Natural killer cell (primary cell): ENCODE results near the gene HLX. TPM values are rescaled to one million over a fixed set of nuclear protein-coding genes. Genes with fewer than 3 reads are reported as not detected.

Source experiments
- ATAC-seq, 3 donors: fragments of 150-1000 bp in 2 of 3; fragments of 200-7000 bp in 1 of 3; cut with Tn5 transposase; 1 replicate in 1 of 3; 2 replicates in 2 of 3; pipeline ENCODE4 v1.10.0; 2021; ENCODE audit warnings: mild to moderate bottlenecking in 2 of 3, moderate library complexity in 2 of 3
- DNase-seq, 2 donors: peaks; one replicate each; pipeline versions ENCODE4 v3.0.0 to v3.0.0-alpha.2; 2013 to 2021; ENCODE audit warnings: mixed read lengths in 1 of 2
- H3K27ac ChIP-seq: one replicate; pipeline ENCODE4 v1.5.1; 2013; ENCODE audit warnings: mild to moderate bottlenecking, low read length
- H3K27me3 ChIP-seq: one replicate; pipeline ENCODE4 v1.6.1; 2013; ENCODE audit warnings: low read length; ENCODE audit not compliant: control insufficient read depth, insufficient read depth
- H3K36me3 ChIP-seq: one replicate; pipeline ENCODE4 v1.6.1; 2013; ENCODE audit warnings: low read length; ENCODE audit not compliant: control insufficient read depth, insufficient read depth
- H3K4me1 ChIP-seq: one replicate; pipeline ENCODE4 v1.6.1; 2013; ENCODE audit warnings: low read length; ENCODE audit not compliant: control insufficient read depth, insufficient read depth
- H3K4me3 ChIP-seq: one replicate; pipeline ENCODE4 v1.5.1; 2013; ENCODE audit warnings: low read length
- H3K9me3 ChIP-seq: one replicate; pipeline ENCODE4 v1.6.1; 2013; ENCODE audit warnings: low read length; ENCODE audit not compliant: control insufficient read depth, insufficient read depth
- H3K27ac Mint-ChIP-seq, 2 donors: one replicate each; pipeline ENCODE4 v1.8.0; 2022; ENCODE audit warnings: mild to moderate bottlenecking in 2 of 2, mixed read lengths in 2 of 2, moderate library complexity in 1 of 2
- H3K27me3 Mint-ChIP-seq, 2 donors: one replicate each; pipeline ENCODE4 v1.8.0; 2022; ENCODE audit warnings: low read depth in 2 of 2, mixed read lengths in 2 of 2
- H3K36me3 Mint-ChIP-seq: one replicate; pipeline ENCODE4 v1.8.0; 2022; ENCODE audit warnings: mixed read lengths
- H3K4me1 Mint-ChIP-seq, 2 donors: one replicate each; pipeline ENCODE4 v1.8.0; 2022; ENCODE audit warnings: mixed read lengths in 2 of 2
- H3K4me3 Mint-ChIP-seq: one replicate; pipeline ENCODE4 v1.8.0; 2022; ENCODE audit warnings: mild to moderate bottlenecking, moderate library complexity, mixed read lengths
- H3K9me3 Mint-ChIP-seq, 2 donors: one replicate each; pipeline ENCODE4 v1.8.0; 2022; ENCODE audit warnings: mixed read lengths in 2 of 2
- CTCF ChIP-seq: fragments of 200-600 bp; IDR thresholded peaks from one replicate; pipeline ENCODE4 v1.8.0; 2022; ENCODE audit warnings: antibody characterized with exemption
- WGBS: methylation state at CpG from one replicate; pipeline ENCODE4 v1.1.7; 2013; ENCODE audit warnings: missing lambda C conversion rate; ENCODE audit not compliant: insufficient coverage; 5-methylcytosine and 5-hydroxymethylcytosine counted together
- intact Hi-C: fragments of 100-400 bp; cut with micrococcal nuclease; formaldehyde crosslinking; loops from one replicate; pipeline ENCODE4 v1.14.2; 2022
- total RNA-seq, 4 donors: library from RNA; stranded (reverse); fragments of 120-200 nt in 1 of 4; gene quantifications; one replicate each; pipeline versions ENCODE4 v1.2.3 to v1.2.4, GENCODE V29; 2013 to 2022

The HLX gene
- total RNA-seq, 3 donors from 2014 or later (not counting 1 experiment from before 2014, with no cell fraction given), result 0.93 to 19.3 (median 1.0) TPM

- H3K27me3 Mint-ChIP-seq, result peaks cover 64 to 72% of the 10 kb centered on the region in 2 donors
- no peak overlapping the region for H3K27ac Mint-ChIP-seq
- no peak for ATAC-seq
- no peak for TF ChIP-seq CTCF
- Histone ChIP-seq H3K27me3 (peaks cover 18% of the 10 kb centered on the region), H3K9me3 (no peaks in the 10 kb centered on the region), H3K4me1 (peaks cover 33% of the 10 kb centered on the region), H3K27ac (no peak overlapping the region), H3K36me3 (no peaks in the 10 kb centered on the region), H3K4me3 (no peak overlapping the region)
- intact Hi-C loops, result no loop called here
- no peaks in the 10 kb centered on the region for H3K9me3 Mint-ChIP-seq
- H3K36me3 Mint-ChIP-seq, result no peaks in the 10 kb centered on the region
- H3K4me1 Mint-ChIP-seq, result peaks cover 13 to 21% of the 10 kb centered on the region in 2 donors
- H3K4me3 Mint-ChIP-seq, result no peak overlapping the region
- 95% methylated on average over 59 of the region's 59 CpGs for WGBS
- DNase-seq, result no peak
Observed at GRCh38 chr1:220884109-220884980, 5.1 kb downstream of the HLX start.

GRCh38 chr1:220884981-220885918 is 6.0 kb downstream of the HLX start:
- H3K4me3 ChIP-seq, result no peak overlapping the region
- H3K9me3 Mint-ChIP-seq, result no peaks in the 10 kb centered on the region
- no peaks in the 10 kb centered on the region for H3K9me3 ChIP-seq
- WGBS, result 90% methylated on average over 19 of the region's 19 CpGs
- no peak overlapping the region for H3K27ac Mint-ChIP-seq
- peaks cover 29% of the 10 kb centered on the region for H3K4me1 ChIP-seq
- H3K27me3 ChIP-seq, result peaks cover 21% of the 10 kb centered on the region
- ATAC-seq (no peak), DNase-seq (no peak)
- intact Hi-C loops, result no loop called here
- H3K27ac ChIP-seq, result no peak overlapping the region
- no peaks in the 10 kb centered on the region for H3K36me3 ChIP-seq
- H3K27me3 Mint-ChIP-seq, result peaks cover 65 to 77% of the 10 kb centered on the region in 2 donors
- TF ChIP-seq CTCF, result no peak
- no peaks in the 10 kb centered on the region for H3K36me3 Mint-ChIP-seq
- no peak overlapping the region for H3K4me3 Mint-ChIP-seq
- peaks cover 11 to 15% of the 10 kb centered on the region in 2 donors for H3K4me1 Mint-ChIP-seq

GRCh38 chr1:220885971-220886370 is 6.7 kb downstream of the HLX start:
- H3K4me1 ChIP-seq, result peaks cover 24% of the 10 kb centered on the region
- H3K27me3 Mint-ChIP-seq, result peaks cover 65 to 77% of the 10 kb centered on the region in 2 donors
- no peak overlapping the region for H3K27ac ChIP-seq
- peaks cover 25% of the 10 kb centered on the region for H3K27me3 ChIP-seq
- no peaks in the 10 kb centered on the region for H3K9me3 Mint-ChIP-seq
- H3K4me1 Mint-ChIP-seq, result peaks cover 4 to 8% of the 10 kb centered on the region in 2 donors
- DNase-seq (no peak), ATAC-seq (no peak)
- H3K27ac Mint-ChIP-seq, result no peak overlapping the region
- H3K9me3 ChIP-seq, result no peaks in the 10 kb centered on the region
- no peaks in the 10 kb centered on the region for H3K36me3 Mint-ChIP-seq
- intact Hi-C loops, result no loop called here
- no peak overlapping the region for H3K4me3 Mint-ChIP-seq
- WGBS, result 82% methylated on average over 3 of the region's 3 CpGs
- no peak overlapping the region for H3K4me3 ChIP-seq
- H3K36me3 ChIP-seq, result no peaks in the 10 kb centered on the region
- no peak for TF ChIP-seq CTCF
